Measurements from ENCODE around the gene WNT9B.

WNT9B gene

DNA sequence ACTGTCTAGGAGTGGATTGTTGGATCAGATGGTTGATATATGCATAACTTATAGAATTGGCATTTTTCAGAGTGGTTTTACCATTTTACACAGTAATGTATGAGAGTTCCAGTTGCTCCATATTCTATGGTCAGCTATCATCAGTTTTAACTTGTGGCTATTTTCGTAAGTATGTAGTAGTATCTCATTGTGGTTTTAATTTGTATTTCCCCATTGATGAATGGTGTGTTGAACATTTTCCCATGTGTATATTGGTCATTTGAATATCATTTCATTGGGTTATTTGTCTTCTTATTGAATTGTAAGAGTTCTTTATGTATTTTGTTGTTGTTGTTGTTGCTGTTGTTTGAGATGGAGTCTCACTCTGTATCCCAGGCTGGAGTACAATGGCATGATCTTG is 6.2 kb downstream of the WNT9B start:
- no peak for DNase-seq

DNA sequence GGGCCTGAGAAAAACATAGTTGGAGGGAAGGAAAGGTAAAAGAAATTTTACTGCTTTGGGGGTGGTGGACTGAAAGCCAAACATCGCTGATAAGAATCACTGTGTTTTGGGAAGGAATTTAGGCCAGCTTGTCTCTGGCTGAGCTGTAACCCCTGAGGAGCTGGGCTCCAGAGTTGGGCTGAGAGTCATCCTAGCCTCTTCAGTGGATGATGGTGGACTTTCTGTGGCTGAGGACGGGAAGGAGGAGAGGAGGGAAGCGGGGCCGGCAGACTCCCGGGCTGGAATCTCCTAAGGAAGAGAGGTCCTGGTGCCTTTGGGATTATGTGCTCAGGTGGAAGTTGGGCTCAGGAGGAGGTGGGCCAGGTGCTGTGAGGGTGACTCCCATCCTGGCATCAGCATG is 8.6 kb downstream of the WNT9B start:
- DNase-seq = no peak

DNA sequence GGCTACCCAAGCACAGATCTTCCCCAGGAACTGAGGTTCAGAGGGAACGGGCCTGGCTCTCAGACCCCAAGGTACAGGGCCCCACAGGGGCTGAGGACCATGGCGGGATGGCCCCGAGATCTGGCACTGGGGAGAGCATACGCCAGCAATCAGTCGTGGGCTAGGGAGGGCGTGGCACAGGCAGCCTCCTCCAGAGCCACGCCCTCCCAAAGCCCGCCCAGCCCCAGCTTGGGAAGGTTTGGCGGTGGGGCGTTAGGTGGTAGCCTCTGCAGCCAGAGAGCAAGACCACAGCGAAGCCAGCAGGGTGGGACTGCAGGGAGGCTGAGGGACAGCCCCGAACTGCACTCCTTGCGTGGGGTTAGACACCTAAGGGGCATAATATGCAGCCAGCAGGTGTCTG is 11.6 kb downstream of the WNT9B start:
- DNase-seq = no peak

DNA sequence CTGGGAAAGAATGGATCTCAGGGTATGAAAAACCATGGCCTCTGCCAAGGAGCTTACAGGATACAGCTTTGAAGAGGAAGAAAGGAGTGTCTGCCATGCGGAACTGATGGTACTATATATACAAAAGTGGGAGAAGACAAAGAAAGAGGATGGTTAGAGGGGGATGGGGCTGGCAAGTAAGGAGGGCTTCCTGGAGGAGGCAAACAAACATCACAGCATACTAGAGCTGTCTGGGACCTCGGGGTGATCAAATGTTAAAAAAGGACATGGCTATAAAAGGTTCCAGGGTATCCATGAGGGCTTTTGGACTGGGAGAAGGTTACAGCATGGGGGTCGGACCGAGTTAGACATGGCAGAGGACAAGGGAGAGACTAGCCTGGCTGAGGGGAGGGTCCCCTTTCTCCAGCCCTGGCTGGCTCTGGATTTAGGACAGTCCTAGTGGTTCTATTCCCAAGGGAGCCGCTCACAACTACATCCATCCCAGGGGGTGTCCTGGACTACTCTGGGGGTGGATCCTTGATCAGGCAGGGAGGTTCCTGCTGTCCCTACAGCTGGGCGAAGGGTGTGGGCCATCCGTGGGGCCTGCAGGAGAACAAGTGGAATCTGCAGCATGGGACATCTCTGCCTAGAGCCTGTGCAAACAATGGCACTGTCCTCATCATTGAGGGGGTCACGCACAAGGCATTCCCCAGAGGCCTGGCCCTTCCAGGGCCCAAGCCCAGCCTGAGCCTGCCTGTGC is 12.2 kb downstream of the WNT9B start:
- no peak for DNase-seq

DNA sequence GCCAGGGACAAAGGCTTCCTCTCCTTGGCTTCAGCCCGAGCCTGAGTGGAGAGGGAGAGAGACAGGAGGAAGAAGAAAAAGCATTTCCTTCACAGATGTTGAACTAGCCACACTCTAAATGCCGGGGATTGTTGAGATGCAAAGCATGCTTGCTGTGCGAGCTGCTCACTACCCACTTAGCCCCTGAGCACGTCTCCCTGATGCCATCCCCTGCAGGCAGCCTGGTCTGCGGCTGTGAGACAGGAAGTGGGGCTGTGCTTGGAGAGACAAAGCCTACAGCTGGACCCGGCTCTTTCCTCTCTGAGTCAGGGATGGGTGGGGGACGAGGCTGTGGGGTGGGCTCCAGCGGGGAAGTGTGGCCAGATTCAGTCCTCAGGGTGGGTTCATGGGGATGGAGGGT is 13.7 kb downstream of the WNT9B start:
- no peak for DNase-seq

DNA sequence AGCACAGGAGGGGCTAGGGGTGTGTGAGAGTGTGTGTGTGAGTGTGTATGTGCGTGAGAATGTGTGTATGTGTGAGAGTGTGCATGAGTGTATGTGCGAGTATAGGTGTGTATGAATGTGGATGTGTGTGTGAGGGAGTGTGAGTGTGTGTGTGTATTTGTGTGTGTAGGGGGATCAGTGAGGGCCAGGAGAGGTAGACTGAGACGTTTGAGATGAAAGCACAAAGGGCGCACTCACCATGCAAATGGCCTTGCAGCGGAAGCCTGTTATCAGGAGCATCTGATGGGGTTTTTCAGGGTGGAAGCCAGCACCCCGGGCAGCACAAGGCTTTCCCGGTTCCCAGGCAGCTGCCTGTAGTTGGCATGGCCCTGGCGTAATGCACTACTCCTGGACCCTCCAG is 14.9 kb downstream of the WNT9B start:
- no peak for DNase-seq

DNA sequence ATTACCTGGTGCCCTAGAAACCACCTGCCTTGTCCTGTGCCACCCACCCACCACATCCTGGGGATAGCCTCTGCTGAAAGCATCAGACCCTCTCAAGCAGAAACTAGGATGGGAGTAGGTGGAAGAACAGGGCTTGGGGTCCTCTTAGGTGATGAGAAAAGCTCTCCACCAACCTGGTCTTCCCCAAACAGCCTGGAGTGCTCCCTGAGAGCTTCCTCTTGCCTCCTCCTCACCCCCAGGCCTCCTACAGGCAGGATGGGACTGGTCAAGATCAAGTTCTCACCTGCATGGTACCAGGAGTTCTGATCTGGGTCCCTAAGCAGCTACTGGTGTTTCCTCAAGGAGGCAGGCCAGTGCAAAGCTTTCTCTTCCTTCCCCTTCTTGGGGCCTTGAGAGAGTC is 15.4 kb downstream of the WNT9B start:
- no peak for DNase-seq

DNA sequence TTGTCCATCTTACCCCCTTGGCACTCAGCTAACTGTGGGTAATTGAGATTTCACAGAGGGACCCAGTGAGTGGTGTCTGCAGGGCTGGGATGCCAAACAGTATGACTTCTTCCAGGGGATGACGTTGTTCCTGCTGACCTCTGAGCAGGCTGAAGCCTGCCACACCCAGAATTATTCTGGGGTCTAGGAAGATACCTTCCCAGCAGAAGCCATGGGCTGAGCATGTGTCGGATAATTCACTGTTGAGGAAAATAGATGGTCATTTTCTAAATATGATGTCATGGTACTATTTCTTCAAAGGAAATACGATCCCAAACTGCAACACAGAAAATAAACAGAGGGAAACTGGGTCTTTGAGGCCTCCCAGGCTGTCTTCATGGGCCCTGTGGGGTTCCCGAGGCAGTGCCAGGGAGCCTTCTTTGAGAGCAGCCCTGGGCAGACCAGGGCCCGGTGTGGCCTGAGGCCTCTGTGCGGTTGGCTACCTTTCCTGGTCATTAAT is 17.4 kb downstream of the WNT9B start:
- no peak for DNase-seq

DNA sequence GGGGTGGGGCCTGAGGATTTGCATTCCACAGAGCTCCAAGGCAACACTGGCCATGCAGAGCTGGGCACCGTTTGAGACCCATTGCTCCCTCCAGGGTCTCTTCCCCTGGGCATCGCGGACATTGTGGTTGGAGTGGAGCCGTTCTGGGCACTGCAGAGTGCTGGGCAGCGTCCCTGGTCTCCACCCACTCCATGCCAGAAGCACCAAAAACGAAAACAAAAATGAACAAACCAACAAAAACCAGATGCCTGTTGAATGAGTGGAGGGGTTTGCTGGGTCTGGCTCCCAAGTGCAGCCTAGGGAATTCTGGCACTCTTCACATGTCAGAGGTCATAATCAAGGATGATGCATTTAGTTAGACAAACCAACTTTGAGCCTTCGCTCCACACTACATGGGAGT is 17.9 kb downstream of the WNT9B start:
- DNase-seq = no peak

DNA sequence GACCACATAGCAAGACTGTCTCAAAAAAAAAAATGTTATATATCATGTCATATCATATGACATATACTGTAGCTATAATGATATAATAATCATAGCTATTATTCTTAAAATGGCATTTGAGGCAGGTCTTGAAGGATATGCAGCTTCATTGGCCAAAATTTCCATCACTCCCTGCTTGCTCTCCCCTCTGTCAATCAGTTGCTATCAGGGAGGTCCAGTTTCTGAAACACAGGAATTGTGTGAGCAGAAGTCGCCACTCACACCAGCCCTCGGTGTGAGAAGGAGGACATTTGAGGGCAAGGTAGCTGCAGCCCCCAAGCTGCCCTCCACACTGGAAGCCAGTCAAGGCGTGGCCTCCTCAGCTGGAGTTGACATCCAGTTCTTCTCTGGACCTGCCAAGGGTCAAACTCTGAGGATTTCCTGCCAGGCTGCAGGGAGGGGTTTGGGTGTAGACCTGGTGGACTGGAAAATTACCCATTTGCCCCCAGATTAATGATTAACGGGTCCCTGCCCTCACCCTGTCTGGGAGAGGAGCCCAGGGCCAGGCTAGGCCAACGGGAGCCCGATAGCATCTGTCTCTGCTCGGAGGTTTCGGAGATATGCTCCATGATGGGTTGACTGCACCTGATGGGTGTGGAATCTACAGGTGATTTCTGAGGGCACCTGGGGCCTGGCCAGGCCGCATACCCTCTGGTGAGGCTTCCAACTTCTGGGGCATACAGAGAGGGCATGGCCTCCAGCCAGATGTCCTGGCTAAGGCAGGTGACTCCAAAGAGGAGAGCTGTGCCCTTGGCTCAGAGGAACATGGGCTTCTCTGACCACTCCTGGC is 18.8 kb downstream of the WNT9B start:
- DNase-seq = no peak

DNA sequence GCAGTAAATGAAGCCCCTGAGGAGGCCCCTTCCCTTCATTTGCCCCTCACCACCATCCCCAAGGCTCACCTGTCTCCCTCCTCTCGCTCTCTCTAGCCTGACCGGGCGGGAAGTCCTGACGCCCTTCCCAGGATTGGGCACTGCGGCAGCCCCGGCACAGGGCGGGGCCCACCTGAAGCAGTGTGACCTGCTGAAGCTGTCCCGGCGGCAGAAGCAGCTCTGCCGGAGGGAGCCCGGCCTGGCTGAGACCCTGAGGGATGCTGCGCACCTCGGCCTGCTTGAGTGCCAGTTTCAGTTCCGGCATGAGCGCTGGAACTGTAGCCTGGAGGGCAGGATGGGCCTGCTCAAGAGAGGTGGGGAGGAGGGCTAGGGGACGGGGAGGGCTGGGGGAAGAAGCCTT is 21.0 kb downstream of the WNT9B start:
- no peak for DNase-seq

DNA sequence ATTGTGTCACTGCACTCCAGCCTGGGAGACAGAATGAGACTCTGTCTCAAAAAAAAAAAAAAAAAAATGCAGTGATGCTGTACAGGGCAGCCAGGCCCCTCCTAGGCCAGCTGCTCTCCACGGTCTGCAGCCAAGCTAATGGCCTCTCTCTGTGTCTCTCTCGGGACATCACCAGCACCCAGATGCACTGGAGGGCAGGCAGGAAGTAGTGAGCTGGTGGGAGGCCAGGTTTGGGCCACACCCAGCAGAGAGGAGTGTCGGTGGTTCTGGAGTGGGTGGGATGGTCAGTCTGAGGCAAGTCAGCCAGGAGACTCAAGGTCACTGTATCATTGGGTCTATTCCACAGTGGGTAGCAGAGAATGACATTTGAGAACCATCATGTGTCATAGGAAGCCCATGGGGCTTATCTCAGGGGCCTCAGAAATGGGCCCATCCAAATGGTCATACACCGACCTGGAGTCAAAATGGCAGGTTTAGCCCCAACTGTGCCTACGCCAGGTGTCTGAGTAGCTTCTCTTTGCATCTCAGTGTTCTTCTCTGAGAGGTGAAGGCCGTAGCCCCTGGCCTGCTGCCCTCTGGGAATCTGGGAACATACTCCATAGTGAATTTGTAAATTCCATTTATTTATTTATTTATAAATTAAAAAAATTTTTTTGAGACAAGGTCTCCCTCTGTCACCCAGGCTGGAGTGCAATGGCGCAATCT is 22.7 kb downstream of the WNT9B start:
- DNase-seq = no peak

DNA sequence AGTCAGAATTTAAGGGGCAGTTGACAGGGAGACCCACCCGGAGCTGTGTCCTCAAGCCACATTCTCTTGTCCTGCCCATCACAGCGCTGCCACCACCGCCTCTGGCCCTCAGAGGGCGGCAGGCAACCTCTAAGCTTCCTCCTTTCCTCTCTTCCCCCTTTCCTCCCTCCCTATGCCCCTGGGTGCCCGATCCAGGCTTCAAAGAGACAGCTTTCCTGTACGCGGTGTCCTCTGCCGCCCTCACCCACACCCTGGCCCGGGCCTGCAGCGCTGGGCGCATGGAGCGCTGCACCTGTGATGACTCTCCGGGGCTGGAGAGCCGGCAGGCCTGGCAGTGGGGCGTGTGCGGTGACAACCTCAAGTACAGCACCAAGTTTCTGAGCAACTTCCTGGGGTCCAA is 23.5 kb downstream of the WNT9B start:
- DNase-seq = no peak

DNA sequence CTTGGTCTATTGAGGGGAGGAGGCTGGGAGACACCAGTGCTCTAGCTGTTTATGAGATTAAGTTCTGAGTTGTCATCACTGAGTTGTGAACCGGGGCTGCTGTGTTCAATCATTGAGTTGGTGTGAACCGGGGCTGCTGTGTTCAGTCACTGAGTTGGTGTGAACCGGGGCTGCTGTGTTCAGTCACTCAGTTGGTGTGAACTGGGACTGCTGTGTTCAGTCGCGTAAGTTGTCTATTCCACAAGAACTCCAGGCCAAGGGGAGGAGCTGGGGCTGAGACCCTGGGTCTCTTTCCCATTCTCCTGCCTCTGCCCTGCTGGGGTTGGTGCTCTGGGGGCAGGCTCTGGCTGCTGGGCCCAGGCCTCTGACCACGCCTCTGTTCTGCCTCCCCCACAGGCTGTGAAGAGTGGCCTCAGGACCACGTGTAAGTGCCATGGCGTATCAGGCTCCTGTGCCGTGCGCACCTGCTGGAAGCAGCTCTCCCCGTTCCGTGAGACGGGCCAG is 24.5 kb downstream of the WNT9B start:
- no peak for DNase-seq

DNA sequence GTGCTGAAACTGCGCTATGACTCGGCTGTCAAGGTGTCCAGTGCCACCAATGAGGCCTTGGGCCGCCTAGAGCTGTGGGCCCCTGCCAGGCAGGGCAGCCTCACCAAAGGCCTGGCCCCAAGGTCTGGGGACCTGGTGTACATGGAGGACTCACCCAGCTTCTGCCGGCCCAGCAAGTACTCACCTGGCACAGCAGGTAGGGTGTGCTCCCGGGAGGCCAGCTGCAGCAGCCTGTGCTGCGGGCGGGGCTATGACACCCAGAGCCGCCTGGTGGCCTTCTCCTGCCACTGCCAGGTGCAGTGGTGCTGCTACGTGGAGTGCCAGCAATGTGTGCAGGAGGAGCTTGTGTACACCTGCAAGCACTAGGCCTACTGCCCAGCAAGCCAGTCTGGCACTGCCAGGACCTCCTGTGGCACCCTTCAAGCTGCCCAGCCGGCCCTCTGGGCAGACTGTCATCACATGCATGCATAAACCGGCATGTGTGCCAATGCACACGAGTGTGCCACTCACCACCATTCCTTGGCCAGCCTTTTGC is 25.0 kb downstream of the WNT9B start:
- peak; percentile 13 for DNase-seq

DNA sequence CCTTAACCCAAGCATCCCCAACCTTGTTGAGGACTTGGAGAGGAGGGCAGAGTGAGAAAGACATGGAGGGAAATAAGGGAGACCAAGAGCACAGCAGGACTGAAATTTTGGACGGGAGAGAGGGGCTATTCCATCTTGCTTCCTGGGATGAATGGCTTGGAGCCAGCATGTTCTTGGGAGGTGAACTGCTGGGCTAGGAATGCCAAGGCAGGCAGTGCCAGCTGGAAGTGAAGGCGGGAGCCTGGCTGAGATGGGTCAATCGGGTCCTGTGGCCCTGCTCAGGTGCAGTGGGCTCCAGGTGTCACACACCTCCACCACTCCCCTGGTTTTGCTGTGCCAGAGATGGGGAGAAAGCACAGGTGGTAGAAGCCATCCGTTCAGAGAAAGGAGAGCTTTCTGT is 25.5 kb downstream of the WNT9B start:
- no peak for DNase-seq

DNA sequence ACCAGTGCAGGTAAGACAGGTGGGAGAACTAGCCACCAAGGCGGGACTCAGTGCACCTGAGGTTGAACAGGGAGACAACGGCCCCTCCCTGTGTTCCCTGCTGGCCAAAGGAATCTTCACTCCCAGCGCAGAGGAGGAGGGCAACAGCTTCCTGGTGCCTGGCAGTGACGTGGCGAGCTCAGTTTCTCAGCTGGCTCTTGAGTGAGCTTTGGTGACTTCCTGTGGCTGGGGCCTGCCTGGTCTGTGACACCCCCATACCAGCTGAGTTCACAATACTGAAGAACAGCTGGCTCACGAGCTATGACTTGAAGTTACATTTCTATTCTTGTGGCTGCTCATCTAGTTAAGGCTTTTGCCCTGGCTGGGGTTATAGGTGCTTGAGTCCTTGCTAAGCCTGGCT is 26.1 kb downstream of the WNT9B start:
- peak; percentile 15 for DNase-seq

DNA sequence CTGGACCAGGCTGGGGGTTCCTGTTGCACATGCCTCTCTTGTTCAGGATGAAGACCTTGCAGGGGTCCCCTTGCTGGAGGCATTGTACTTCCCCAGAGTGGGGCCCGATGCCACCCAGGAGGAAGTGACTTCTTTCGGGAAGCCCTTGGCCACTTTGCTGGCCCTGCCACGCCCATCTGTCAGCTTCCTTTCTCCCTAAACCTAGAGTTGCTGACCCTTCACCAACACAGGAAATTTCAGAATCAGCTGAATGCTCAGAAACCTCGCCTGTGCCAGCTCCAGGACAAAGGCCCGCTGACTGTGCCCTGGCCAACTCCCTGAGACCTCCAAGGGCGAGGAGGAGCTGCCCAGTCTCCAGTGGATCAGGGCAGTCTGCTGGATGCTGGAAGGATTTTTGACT is 26.7 kb downstream of the WNT9B start:
- DNase-seq = no peak

DNA sequence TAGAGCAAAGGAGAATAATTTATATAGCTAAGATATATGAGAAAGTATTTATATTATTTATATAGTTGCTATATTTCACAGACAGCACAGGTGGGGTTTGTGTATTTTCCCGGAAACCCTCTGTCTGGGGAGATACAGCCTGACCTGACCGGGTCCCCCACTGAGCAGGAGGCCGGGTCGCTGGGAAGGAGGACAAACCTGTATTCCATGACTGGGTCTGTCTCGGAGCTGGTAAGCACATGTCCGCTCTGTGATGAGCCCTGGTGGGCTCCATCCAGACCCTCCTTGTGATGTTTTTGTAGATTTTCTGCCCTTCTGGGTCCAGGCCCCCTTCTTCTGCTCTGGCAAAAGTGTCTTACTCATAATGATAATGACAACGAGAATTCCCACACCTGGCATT is 27.7 kb downstream of the WNT9B start:
- no peak for DNase-seq

DNA sequence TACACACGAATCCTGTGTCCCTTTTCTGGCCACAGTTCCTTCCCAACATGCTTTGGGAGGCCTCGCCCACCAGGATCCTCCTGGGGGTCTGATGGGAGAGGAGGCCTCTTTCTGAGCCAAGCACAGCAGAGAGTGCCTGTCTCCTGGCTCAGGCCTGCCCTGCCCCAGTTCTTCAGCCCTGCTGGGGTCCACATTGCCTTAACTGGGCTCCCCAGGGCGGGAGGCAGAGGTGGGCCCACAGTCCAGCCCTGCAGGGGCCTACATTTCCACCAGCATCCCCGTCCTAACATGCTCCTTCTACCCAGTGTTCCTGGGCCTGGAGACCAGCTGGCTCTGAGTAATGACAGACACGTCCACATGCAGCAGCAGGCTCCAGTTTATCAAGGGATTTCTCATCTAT is 29.6 kb downstream of the WNT9B start:
- DNase-seq = no peak

DNA sequence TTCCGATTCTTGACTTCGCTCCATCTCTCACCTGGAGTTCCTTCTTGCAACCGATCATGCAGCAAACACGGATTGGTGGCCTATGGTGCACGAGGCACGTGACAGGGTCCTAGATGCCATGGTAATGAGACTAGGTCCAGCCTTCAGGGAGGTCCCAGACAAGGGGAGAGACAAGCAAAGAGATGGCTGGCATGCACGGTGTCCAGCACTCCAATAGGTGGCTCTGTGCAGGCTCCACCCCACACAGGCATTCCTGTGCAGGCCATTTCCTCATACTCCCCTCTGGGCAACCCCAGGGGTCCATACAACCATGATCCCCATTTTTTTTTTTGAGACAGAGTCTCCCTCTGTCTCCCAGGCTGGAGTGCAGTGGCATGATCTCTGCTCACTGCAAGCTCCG is 31.3 kb downstream of the WNT9B start:
- DNase-seq = no peak

DNA sequence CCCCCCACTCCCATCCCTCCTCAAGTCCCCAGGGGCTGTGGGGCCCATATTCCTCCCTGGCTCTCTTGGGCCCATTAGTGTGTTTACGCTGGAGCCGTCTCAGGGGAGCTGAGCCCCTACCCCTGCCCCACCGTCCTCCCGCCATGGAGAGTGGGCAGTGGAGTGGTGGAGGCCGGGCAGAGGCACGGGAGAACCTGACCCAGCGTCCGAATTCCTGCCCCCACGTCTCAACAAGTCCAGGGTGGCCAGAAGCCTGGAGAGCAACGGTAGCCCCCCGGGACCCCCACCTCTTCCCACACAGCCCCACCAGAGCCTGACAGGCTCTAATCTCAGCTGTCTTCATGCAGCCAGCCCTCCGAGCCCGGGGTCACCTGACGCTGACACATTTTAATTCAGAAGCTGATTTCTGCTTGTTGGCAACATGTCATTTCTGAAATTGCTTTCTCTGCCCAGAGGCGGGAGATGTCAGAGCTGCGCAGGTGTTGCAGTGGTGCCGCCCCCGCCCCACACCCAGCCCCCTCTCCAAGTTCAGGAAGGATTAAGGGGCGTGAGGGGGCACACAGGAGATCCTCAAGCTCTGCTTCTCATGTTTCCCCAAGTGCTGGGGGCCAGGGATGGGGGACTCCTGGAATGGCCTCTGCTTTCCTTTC is 32.6 kb downstream of the WNT9B start:
- no peak for DNase-seq

DNA sequence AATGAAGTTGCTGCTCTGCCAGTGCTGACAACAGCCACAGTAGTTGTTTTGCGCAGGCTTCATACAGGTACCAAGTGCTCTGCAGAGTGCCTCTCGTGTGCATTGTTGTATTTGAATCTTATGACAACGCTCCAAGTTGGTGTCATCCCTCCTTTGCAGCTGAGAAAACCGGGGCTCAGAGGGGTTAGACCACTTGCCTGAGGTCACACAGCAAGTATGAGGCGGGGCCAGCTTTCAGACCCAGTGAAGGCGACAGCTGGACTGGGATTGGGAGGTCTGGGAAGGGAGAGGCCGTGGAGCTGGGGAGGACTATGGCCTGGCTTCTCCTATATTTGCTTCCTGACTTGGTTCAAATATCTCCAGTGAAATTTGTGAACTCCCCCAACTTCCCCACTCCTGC is 33.2 kb downstream of the WNT9B start:
- DNase-seq = no peak

All from stimulated activated CD4-positive, alpha-beta T cell treated with anti-CD3 and anti-CD28 coated beads, Interleukin-15, amount 100 ng/mL, for 24 hours (primary cell).